Measurements from ENCODE around the gene CACNA2D3. TPM values are rescaled to one million over a fixed set of nuclear protein-coding genes. Genes with fewer than 3 reads are reported as not detected.

Gene CACNA2D3
- polyA plus RNA-seq, 2 of the 4 experiments (the other 2 are of a cell fraction), result 0.04 to 0.05 TPM

- no peak for TF ChIP-seq ZC3H11A (IDR thresholded peaks at IDR 0.05)
- TF ChIP-seq FOSB (CRISPR knock-in tag; IDR thresholded peaks at IDR 0.05), result no peak
- TF ChIP-seq SREBF2 (IDR thresholded peaks at IDR 0.05), result no peak
- TF ChIP-seq CEBPB (IDR thresholded peaks at IDR 0.05), result no peak
- TF ChIP-seq E2F6 (IDR thresholded peaks at IDR 0.05; ENCODE audit: borderline replicate concordance, low read depth), result no peak
- no peak for TF ChIP-seq POLR2AphosphoS2 (conservative IDR thresholded peaks at IDR 0.05; ENCODE audit: low read length)
These were observed 749.5 kb downstream of the CACNA2D3 start (continued) for GRCh38 chr3:54871867-54872266.

- H3K4me1 ChIP-seq, result peaks cover 3% of the 10 kb centered on the region; the same call in 2 of the 3 replicates
- TF ChIP-seq FOSL2 (IDR thresholded peaks at IDR 0.05), result no peak
- TF ChIP-seq FOSL2 (CRISPR knock-in tag; IDR thresholded peaks at IDR 0.05), result no peak
- no peak for TF ChIP-seq ESRRA (IDR thresholded peaks at IDR 0.05; ENCODE audit: borderline replicate concordance, low read length)
- no peak for TF ChIP-seq MAZ (IDR thresholded peaks at IDR 0.05; ENCODE audit: borderline replicate concordance, low read depth, low read length)
- TF ChIP-seq CBX2 (IDR thresholded peaks at IDR 0.05; ENCODE audit: borderline replicate concordance, low read depth), result no peak
- TF ChIP-seq SREBF2 (IDR thresholded peaks at IDR 0.05), result no peak
- no peak for TF ChIP-seq HOXB13 (CRISPR knock-in tag; IDR thresholded peaks at IDR 0.05; ENCODE audit: low read depth)
- TF ChIP-seq ZNF302 (CRISPR knock-in tag; IDR thresholded peaks at IDR 0.05), result no peak
- WGBS (ENCODE audit: missing lambda C conversion rate), result 19% methylated on average over 8 of the region's 8 CpGs
- ATAC-seq, result no peak
- ChIA-PET POLR2A (no interaction called here), CTCF (no interaction called here)
- no peak overlapping the region; the same call in 2 of the 3 replicates for H3K4me2 ChIP-seq
- DNase-seq (ENCODE audit: low read depth in 1 of 2, low spot score in 1 of 2), result peak in 1 of 2 experiments; percentile 4
- no peak for FAIRE-seq
- H3K27ac ChIP-seq, result peak overlapping the region in 1 of 2 experiments; percentile 41; a peak in 1 of 6 replicates
- H3K9me3 ChIP-seq, result no peaks in the 10 kb centered on the region
- H3K4me3 ChIP-seq, result no peak overlapping the region
These were observed 751.0 kb downstream of the CACNA2D3 start for GRCh38 chr3:54873059-54874010.

- ChIA-PET CTCF (interaction anchor here (1.1 kb wide), 1 partner anchor 42 kb away, joined by 3 read pairs; no protein-coding TSS in a partner anchor), POLR2A (no interaction called here)
- ATAC-seq (no peak), FAIRE-seq (no peak), DNase-seq (ENCODE audit: low read depth in 1 of 2, low spot score in 1 of 2) (no peak)
- H3K4me2 ChIP-seq, result no peak overlapping the region
- no peak overlapping the region for H3K4me3 ChIP-seq
- 38% methylated on average over 7 of the region's 7 CpGs for WGBS (ENCODE audit: missing lambda C conversion rate)
- H3K27ac ChIP-seq, result peak overlapping the region in 1 of 2 experiments; percentile 40; a peak in 1 of 6 replicates
- H3K9me3 ChIP-seq, result no peaks in the 10 kb centered on the region
- H3K4me1 ChIP-seq, result peaks cover 3% of the 10 kb centered on the region; the same call in 2 of the 3 replicates
- TF ChIP-seq SREBF2 (IDR thresholded peaks at IDR 0.05), result no peak
- no peak for TF ChIP-seq ZSCAN20 (CRISPR knock-in tag; IDR thresholded peaks at IDR 0.05)
- no peak for TF ChIP-seq BHLHE40 (IDR thresholded peaks at IDR 0.05; ENCODE audit: low read depth, low read length)
- no peak for TF ChIP-seq POLR2AphosphoS2 (conservative IDR thresholded peaks at IDR 0.05; ENCODE audit: low read length)
- no peak for TF ChIP-seq ATOH8 (CRISPR knock-in tag; IDR thresholded peaks at IDR 0.05; ENCODE audit: low read depth)
- no peak for TF ChIP-seq FOXS1 (CRISPR knock-in tag; IDR thresholded peaks at IDR 0.05)
These were observed 752.6 kb downstream of the CACNA2D3 start for GRCh38 chr3:54874816-54875556.

Measured in A549 (cell line).